Lower leg skin (tissue), 3 donors: ENCODE data around the gene PRTG.

Experiments used
- POLR2A ChIP-seq, 2 donors: fragments of 450-650 bp; IDR thresholded peaks; one replicate each; pipeline ENCODE4 v1.6.1; 2016 to 2017; ENCODE audit warnings: antibody characterized with exemption in 2 of 2, mild to moderate bottlenecking in 1 of 2, moderate library complexity in 1 of 2
- TF ChIP-seq, protein P1 (sequence below), 3 donors: fragments of 450-650 bp; IDR thresholded peaks; one replicate each; pipeline ENCODE4 v1.5.1; 2016; ENCODE audit warnings: antibody characterized with exemption in 3 of 3, mild to moderate bottlenecking in 3 of 3, moderate library complexity in 2 of 3

- TF ChIP-seq, protein P1, sequence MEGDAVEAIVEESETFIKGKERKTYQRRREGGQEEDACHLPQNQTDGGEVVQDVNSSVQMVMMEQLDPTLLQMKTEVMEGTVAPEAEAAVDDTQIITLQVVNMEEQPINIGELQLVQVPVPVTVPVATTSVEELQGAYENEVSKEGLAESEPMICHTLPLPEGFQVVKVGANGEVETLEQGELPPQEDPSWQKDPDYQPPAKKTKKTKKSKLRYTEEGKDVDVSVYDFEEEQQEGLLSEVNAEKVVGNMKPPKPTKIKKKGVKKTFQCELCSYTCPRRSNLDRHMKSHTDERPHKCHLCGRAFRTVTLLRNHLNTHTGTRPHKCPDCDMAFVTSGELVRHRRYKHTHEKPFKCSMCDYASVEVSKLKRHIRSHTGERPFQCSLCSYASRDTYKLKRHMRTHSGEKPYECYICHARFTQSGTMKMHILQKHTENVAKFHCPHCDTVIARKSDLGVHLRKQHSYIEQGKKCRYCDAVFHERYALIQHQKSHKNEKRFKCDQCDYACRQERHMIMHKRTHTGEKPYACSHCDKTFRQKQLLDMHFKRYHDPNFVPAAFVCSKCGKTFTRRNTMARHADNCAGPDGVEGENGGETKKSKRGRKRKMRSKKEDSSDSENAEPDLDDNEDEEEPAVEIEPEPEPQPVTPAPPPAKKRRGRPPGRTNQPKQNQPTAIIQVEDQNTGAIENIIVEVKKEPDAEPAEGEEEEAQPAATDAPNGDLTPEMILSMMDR (IDR thresholded peaks at IDR 0.05) = no peak
- no peak for TF ChIP-seq POLR2A (IDR thresholded peaks at IDR 0.05)
Measured at GRCh38 chr15:55661428-55661827, 81.5 kb downstream of the PRTG start.
